Right lobe of liver (tissue), 6 donors: ENCODE measurements around the gene PKM. TPM values are rescaled to one million over a fixed set of nuclear protein-coding genes. Genes with fewer than 3 reads are reported as not detected.

ENCODE experiments used
- ATAC-seq, 4 donors: fragments of 200-7000 bp; cut with Tn5 transposase; one replicate each; pipeline ENCODE4 v1.9.1; 2020; ENCODE audit warnings: mild to moderate bottlenecking in 4 of 4, moderate library complexity in 4 of 4
- DNase-seq, 3 donors: peaks; one replicate each; pipeline ENCODE4 v3.0.0-alpha.2; 2020
- H3K27ac ChIP-seq, 3 donors: fragments of 200-600 bp; one replicate each; pipeline ENCODE4 v1.8.0; 2022
- H3K27me3 ChIP-seq, 2 donors: fragments of 200-600 bp; one replicate each; pipeline ENCODE4 v1.8.0; 2022
- H3K36me3 ChIP-seq, 4 donors: fragments of 200-600 bp; sonication (generic) in 1 of 4; one replicate each; pipeline versions ENCODE4 v1.5.1 to v1.8.0; 2017 to 2022; ENCODE audit warnings: control low read depth in 1 of 4
- H3K4me1 ChIP-seq, 4 donors: fragments of 200-600 bp; sonication (generic) in 1 of 4; one replicate each; pipeline versions ENCODE4 v1.5.1 to v1.8.0; 2017 to 2022; ENCODE audit warnings: control low read depth in 1 of 4
- H3K4me3 ChIP-seq, 3 donors: fragments of 200-600 bp; one replicate each; pipeline ENCODE4 v1.8.0; 2022
- H3K9me3 ChIP-seq, 4 donors: fragments of 200-600 bp; sonication (generic) in 1 of 4; one replicate each; pipeline versions ENCODE4 v1.5.1 to v1.8.0; 2017 to 2022; ENCODE audit warnings: control low read depth in 1 of 4
- CTCF ChIP-seq, 4 donors: fragments of 200-600 bp in 3 of 4; fragments of 450-650 bp in 1 of 4; IDR thresholded peaks; one replicate each; pipeline versions ENCODE4 v1.5.1 to v1.8.0; 2016 to 2022; ENCODE audit warnings: antibody characterized with exemption in 4 of 4, mild to moderate bottlenecking in 2 of 4
- POLR2A ChIP-seq: fragments of 450-650 bp; IDR thresholded peaks from one replicate; pipeline ENCODE4 v1.6.1; 2017; ENCODE audit warnings: antibody characterized with exemption, mild to moderate bottlenecking
- WGBS: methylation state at CpG from one replicate; pipeline ENCODE4 v1.1.6; 2018; ENCODE audit warnings: low coverage, low lambda C conversion rate; ENCODE audit not compliant: insufficient coverage; ENCODE audit errors: missing lambda C conversion rate; 5-methylcytosine and 5-hydroxymethylcytosine counted together
- intact Hi-C, 2 donors: fragments of 100-400 bp; cut with DNase I; formaldehyde crosslinking; loops; one replicate each; pipeline versions ENCODE4 v1.11.2 to v1.14.1; 2022
- total RNA-seq, 6 experiments: library from RNA; depleted of rRNA in 2 of 6; stranded (reverse); fragments of >200 nt in 2 of 6; fragmentation: NEBNext Ultra II Directional in 3 of 6; extraction: Animal tissue kit (Norgen Biotek cat#: 25700) in 3 of 6; gene quantifications; one replicate each; pipeline versions ENCODE4 v1.1.0 to v1.2.4, GENCODE V29; 2016 to 2023
- donor health status: DM: no; HTN: yes; CAD: no.
- donor health status: DM: no; HTN: no; CAD: no.
- donor health status: DM: no; HTN: no; CAD: no.
- donor health status: DM: no; HTN: yes; CAD: no.
- donor health status: DM: no; HTN: yes; CAD: no.

The PKM gene
- total RNA-seq, 6 experiments from 2014 or later, result 18.4 to 106 (median 27.2) TPM

- Histone ChIP-seq H3K4me1 (peaks cover 0 to 14% (median 1%) of the 10 kb centered on the region in 4 donors), H3K36me3 (no peaks in the 10 kb centered on the region), H3K27ac (peak overlapping the region; percentile 79 to 96 (median 83)), H3K4me3 (peak overlapping the region; percentile 71 to 91 (median 74)), H3K9me3 (no peaks in the 10 kb centered on the region), H3K27me3 (no peaks in the 10 kb centered on the region)
- ATAC-seq, result peak; percentile 2 to 7 (median 4)
- DNase-seq, result no peak
- WGBS, result 18% methylated on average over 12 of the region's 16 CpGs
- intact Hi-C loops, result no loop called here
- TF ChIP-seq POLR2A (no peak), CTCF (IDR thresholded peaks at IDR 0.05) (no peak)
Observed at GRCh38 chr15:72231833-72232478, 966 bp upstream of the PKM start.

GRCh38 chr15:72230197-72231065, 559 bp downstream of the PKM start:
- Histone ChIP-seq H3K4me1 (peaks cover 0 to 18% (median 1%) of the 10 kb centered on the region in 4 donors), H3K36me3 (no peaks in the 10 kb centered on the region), H3K27me3 (no peaks in the 10 kb centered on the region), H3K4me3 (peak overlapping the region; percentile 71 to 91 (median 74)), H3K9me3 (no peaks in the 10 kb centered on the region), H3K27ac (peak overlapping the region; percentile 79 to 96 (median 83))
- TF ChIP-seq POLR2A (peak; percentile 57), CTCF (IDR thresholded peaks at IDR 0.05) (no peak)
- ATAC-seq, result peak; percentile 58 to 75 (median 66)
- DNase-seq, result peak; percentile 83 to 94 (median 90)
- intact Hi-C loops, result no loop called here
- 2% methylated on average over 44 of the region's 79 CpGs for WGBS

DNA sequence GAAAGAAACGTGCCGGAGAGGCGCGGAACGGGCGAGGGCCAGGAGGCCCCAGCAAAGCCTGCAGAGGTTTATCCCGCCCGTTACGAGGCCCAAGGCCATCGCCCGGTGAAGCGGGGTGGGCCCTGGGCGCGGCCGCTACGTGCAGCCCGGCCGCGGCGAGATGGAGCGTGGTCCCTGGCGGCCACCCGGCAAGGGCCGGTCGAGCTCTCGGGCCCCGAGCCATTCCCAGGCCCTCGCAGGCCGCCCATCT, 1.1 kb downstream of the PKM start:
- H3K36me3 ChIP-seq, result no peaks in the 10 kb centered on the region
- H3K27ac ChIP-seq, result peak overlapping the region; percentile 79 to 96 (median 83)
- WGBS, result 2% methylated on average over 7 of the region's 29 CpGs
- no peaks in the 10 kb centered on the region for H3K27me3 ChIP-seq
- no peak for TF ChIP-seq POLR2A
- TF ChIP-seq CTCF (IDR thresholded peaks at IDR 0.05), result no peak
- H3K4me1 ChIP-seq, result peaks cover 0 to 18% (median 1%) of the 10 kb centered on the region in 4 donors
- H3K9me3 ChIP-seq, result no peaks in the 10 kb centered on the region
- intact Hi-C loops, result no loop called here
- peak overlapping the region; percentile 71 to 91 (median 74) for H3K4me3 ChIP-seq
- no peak for ATAC-seq
- no peak for DNase-seq

GRCh38 chr15:72229076-72229946, 1.7 kb downstream of the PKM start:
- Histone ChIP-seq H3K4me3 (peak overlapping the region; percentile 71 to 91 (median 74)), H3K9me3 (no peaks in the 10 kb centered on the region), H3K27ac (peak overlapping the region; percentile 79 to 96 (median 83)), H3K36me3 (no peaks in the 10 kb centered on the region), H3K4me1 (peaks cover 0 to 18% (median 1%) of the 10 kb centered on the region in 4 donors), H3K27me3 (no peaks in the 10 kb centered on the region)
- ATAC-seq (no peak), DNase-seq (no peak)
- WGBS, result 20% methylated on average over 21 of the region's 25 CpGs
- TF ChIP-seq CTCF (IDR thresholded peaks at IDR 0.05) (no peak), POLR2A (no peak)
- intact Hi-C loops, result no loop called here
